ENCODE data around the gene ADGRF3. TPM values are rescaled to one million over a fixed set of nuclear protein-coding genes. Genes with fewer than 3 reads are reported as not detected.
"Not testable (repeated sequence)": the region's sequence is repeated elsewhere in the genome, so short reads cannot be mapped to it uniquely, and the experiment has no call there.

Gene ADGRF3
- total RNA-seq, 1 donor from 2014 or later = 0.44 TPM

DNA sequence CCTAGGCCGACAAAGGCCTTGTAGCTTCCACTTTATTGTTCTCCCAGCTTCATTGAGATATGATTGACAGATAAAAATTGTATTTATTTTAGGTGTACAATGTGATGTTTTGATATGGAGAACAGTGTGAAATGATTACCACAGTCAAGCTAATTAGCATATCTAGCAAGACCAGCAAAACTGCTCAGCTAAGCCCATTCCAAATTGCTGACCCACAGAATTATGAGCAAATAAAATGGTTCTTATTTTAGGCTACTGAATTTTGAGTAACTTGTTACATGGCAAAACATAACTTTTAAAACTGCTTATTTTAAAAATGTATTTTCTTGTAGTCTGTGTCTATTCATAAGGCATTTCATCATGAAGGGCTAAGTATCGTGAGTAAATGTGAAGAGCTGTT, 9.3 kb downstream of the ADGRF3 start:
- no peak for DNase-seq (ENCODE audit: low read depth, low spot score)
- TF ChIP-seq, protein P1, sequence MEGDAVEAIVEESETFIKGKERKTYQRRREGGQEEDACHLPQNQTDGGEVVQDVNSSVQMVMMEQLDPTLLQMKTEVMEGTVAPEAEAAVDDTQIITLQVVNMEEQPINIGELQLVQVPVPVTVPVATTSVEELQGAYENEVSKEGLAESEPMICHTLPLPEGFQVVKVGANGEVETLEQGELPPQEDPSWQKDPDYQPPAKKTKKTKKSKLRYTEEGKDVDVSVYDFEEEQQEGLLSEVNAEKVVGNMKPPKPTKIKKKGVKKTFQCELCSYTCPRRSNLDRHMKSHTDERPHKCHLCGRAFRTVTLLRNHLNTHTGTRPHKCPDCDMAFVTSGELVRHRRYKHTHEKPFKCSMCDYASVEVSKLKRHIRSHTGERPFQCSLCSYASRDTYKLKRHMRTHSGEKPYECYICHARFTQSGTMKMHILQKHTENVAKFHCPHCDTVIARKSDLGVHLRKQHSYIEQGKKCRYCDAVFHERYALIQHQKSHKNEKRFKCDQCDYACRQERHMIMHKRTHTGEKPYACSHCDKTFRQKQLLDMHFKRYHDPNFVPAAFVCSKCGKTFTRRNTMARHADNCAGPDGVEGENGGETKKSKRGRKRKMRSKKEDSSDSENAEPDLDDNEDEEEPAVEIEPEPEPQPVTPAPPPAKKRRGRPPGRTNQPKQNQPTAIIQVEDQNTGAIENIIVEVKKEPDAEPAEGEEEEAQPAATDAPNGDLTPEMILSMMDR (conservative IDR thresholded peaks at IDR 0.05) = no peak
- Mint-ChIP-seq H3K4me1 (peaks cover 13% of the 10 kb centered on the region), H3K4me3 (no peak overlapping the region), H3K27me3 (ENCODE audit: low read depth) (peaks cover 15% of the 10 kb centered on the region), H3K36me3 (ENCODE audit: low read depth) (no peaks in the 10 kb centered on the region), H3K27ac (ENCODE audit: unreplicated experiment) (no peak overlapping the region), H3K9me3 (no peaks in the 10 kb centered on the region)

DNA sequence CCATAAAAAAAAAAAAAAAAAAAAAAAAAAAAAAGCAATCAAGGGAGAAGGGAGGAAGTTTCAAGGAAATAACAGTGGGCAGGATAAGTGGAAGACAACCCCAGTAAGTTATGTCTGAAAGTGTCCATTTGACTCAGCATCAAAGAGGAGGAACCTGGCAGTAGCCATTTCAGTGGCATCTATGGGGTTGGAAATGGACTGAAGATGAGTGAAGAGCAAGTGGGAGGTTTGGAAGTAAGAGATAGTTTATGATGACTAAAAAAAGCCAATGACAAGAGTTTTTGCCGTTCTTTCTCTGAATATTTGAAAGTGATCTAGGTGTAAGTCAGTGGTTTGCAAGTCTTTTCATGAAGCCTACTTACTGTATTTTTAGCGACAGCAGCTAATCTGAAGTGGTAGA, 9.9 kb downstream of the ADGRF3 start:
- Mint-ChIP-seq H3K9me3 (no peaks in the 10 kb centered on the region), H3K27me3 (ENCODE audit: low read depth) (peaks cover 15% of the 10 kb centered on the region), H3K4me1 (peaks cover 13% of the 10 kb centered on the region), H3K4me3 (no peak overlapping the region), H3K36me3 (ENCODE audit: low read depth) (no peaks in the 10 kb centered on the region), H3K27ac (ENCODE audit: unreplicated experiment) (no peak overlapping the region)
- no peak for DNase-seq (ENCODE audit: low read depth, low spot score)
- TF ChIP-seq, protein P1 (conservative IDR thresholded peaks at IDR 0.05) = no peak

DNA sequence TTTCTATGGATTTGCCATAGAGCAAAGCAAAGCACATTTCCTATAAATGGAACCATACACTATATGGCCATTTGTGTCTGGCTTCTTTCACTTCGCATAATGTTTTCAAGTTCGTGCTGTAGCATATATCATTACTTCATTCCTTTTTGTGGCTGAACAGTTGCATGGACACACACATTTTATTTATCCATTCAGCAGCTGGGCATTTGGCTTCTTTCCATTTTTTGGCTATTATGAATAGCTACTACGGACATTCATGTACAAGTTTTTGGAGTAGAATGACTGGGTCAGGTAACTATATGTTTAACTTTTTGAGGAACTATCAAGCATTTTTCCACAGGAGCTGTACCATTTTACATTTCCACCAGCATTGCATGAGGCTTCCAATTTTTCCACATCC, 11.4 kb downstream of the ADGRF3 start:
- TF ChIP-seq, protein P1 (conservative IDR thresholded peaks at IDR 0.05) = no peak
- no peak overlapping the region for H3K4me3 Mint-ChIP-seq
- no peaks in the 10 kb centered on the region for H3K36me3 Mint-ChIP-seq (ENCODE audit: low read depth)
- H3K9me3 Mint-ChIP-seq = no peaks in the 10 kb centered on the region
- H3K27ac Mint-ChIP-seq (ENCODE audit: unreplicated experiment) = no peak overlapping the region
- peaks cover 10% of the 10 kb centered on the region for H3K4me1 Mint-ChIP-seq
- peaks cover 15% of the 10 kb centered on the region for H3K27me3 Mint-ChIP-seq (ENCODE audit: low read depth)
- no peak for DNase-seq (ENCODE audit: low read depth, low spot score)

DNA sequence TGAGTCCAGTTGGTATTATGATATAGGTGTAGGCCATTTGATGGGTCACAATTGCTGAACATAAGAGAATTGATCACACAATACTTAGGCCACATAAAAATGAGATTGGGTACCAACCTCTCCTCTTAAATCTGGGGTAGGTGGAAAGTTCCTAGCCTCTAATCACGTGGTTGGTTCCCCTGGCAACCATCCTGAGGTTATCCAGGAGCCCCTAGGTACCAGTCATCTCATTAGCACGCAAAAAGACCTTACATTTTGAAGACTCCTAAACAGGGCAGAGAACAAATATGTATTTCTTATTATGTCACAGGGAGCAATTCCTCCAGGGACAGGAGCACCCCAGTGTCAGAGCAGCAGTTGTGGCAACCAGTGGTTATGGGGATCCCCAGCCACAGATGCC, 13.3 kb downstream of the ADGRF3 start:
- no peak overlapping the region for H3K4me3 Mint-ChIP-seq
- no peaks in the 10 kb centered on the region for H3K36me3 Mint-ChIP-seq (ENCODE audit: low read depth)
- TF ChIP-seq, protein P1 (conservative IDR thresholded peaks at IDR 0.05) = no peak
- peaks cover 15% of the 10 kb centered on the region for H3K27me3 Mint-ChIP-seq (ENCODE audit: low read depth)
- H3K9me3 Mint-ChIP-seq = no peaks in the 10 kb centered on the region
- H3K27ac Mint-ChIP-seq (ENCODE audit: unreplicated experiment) = no peak overlapping the region
- H3K4me1 Mint-ChIP-seq = peaks cover 9% of the 10 kb centered on the region
- no peak for DNase-seq (ENCODE audit: low read depth, low spot score)

DNA sequence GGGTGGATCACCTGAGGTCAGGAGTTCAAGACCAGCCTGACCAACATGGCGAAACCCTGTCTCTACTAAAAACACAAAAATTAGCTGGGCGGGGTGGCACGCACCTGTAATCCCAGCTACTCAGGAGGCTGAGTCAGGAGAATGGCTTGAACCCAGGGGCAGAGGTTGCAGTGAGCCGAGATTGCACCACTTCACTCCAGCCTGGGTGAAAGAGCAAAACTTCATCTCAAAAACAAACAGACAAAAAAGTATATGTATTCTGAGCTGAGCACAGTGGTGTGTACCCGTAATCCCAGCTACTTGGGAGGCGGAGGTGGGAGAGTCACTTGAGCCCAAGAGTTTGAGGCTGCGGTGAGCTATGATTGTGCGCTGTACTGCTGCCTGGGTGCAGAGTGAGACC, 15.3 kb downstream of the ADGRF3 start:
- H3K27ac Mint-ChIP-seq (ENCODE audit: unreplicated experiment); H3K4me1 Mint-ChIP-seq; DNase-seq (ENCODE audit: low read depth, low spot score); H3K4me3 Mint-ChIP-seq; H3K36me3 Mint-ChIP-seq (ENCODE audit: low read depth); H3K9me3 Mint-ChIP-seq: not testable (repeated sequence)
- peaks cover 15% of the 10 kb centered on the region for H3K27me3 Mint-ChIP-seq (ENCODE audit: low read depth)

DNA sequence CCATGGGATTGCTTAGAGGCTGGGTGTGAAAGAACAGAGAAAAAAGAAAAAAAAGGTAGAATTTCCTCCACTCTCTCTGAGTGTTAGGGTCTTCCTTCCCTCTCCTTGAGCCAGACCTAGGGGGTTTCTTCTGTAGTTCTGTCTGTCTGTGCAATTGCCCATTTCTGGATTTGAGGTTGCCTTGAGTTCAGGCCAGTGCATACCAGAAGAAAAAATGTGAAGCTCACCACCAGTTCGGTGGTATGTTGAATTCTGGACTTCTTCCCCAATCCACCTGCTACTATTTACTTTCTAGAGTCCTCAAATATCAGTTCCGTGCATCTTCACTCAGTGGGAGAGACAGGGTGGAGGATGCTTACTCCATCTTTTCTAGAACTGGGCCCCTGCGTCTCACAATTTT, 16.0 kb downstream of the ADGRF3 start:
- no peak overlapping the region for H3K27ac Mint-ChIP-seq (ENCODE audit: unreplicated experiment)
- no peaks in the 10 kb centered on the region for H3K9me3 Mint-ChIP-seq
- DNase-seq (ENCODE audit: low read depth, low spot score) = no peak
- TF ChIP-seq, protein P1 (conservative IDR thresholded peaks at IDR 0.05) = no peak
- no peak overlapping the region for H3K4me3 Mint-ChIP-seq
- peaks cover 5% of the 10 kb centered on the region for H3K4me1 Mint-ChIP-seq
- no peaks in the 10 kb centered on the region for H3K36me3 Mint-ChIP-seq (ENCODE audit: low read depth)
- peaks cover 14% of the 10 kb centered on the region for H3K27me3 Mint-ChIP-seq (ENCODE audit: low read depth)
